SK-N-SH (cell line): ENCODE data around the gene KCNH4.

Source experiments
- ELF1 ChIP-seq: IDR thresholded peaks from 2 replicates; pipeline ENCODE4 v1.4.0; 2012
- EP300 ChIP-seq, 2 experiments: IDR thresholded peaks; 2 replicates each; pipeline versions ENCODE4 v1.4.0 to v1.6.1; 2012; ENCODE audit warnings: borderline replicate concordance in 1 of 2, low read depth in 1 of 2, low read length in 1 of 2
- EZH2phosphoT487 ChIP-seq: fragments of 200-600 bp; sonication (generic); IDR thresholded peaks from 2 replicates; pipeline ENCODE4 v1.6.1; 2017; ENCODE audit warnings: low read depth, mixed run types, mild to moderate bottlenecking, antibody characterized with exemption, moderate library complexity, borderline replicate concordance
- GABPA ChIP-seq: IDR thresholded peaks from 2 replicates; pipeline ENCODE4 v1.4.0; 2012; ENCODE audit warnings: low read depth, mild to moderate bottlenecking
- NFIC ChIP-seq: IDR thresholded peaks from 2 replicates; pipeline ENCODE4 v1.4.0; 2012; ENCODE audit warnings: borderline replicate concordance
- POLR2AphosphoS5 ChIP-seq: IDR thresholded peaks from 2 replicates; pipeline ENCODE4 v1.6.1; 2012; ENCODE audit warnings: low read depth, low read length
- TAF1 ChIP-seq: IDR thresholded peaks from 2 replicates; pipeline ENCODE4 v1.6.1; 2012; ENCODE audit warnings: low read depth, mild to moderate bottlenecking, low read length, moderate library complexity, borderline replicate concordance
- TF ChIP-seq, protein P1 (sequence below): IDR thresholded peaks from 2 replicates; pipeline ENCODE4 v1.6.1; 2012; ENCODE audit warnings: mild to moderate bottlenecking, low read depth, low read length, moderate library complexity
- TF ChIP-seq, protein P2 (sequence below): fragments of 200-600 bp; sonication (generic); IDR thresholded peaks from 2 replicates; pipeline ENCODE4 v1.6.1; 2017; ENCODE audit warnings: antibody characterized with exemption, mild to moderate bottlenecking, moderate library complexity
- TF ChIP-seq, protein P3 (sequence below): fragments of 150-350 bp; IDR thresholded peaks from 2 replicates; pipeline ENCODE4 v1.6.1; 2017; ENCODE audit warnings: antibody characterized with exemption, low read length, low read depth, borderline replicate concordance
- TF ChIP-seq, protein P4 (sequence below): IDR thresholded peaks from 2 replicates; pipeline ENCODE4 v1.4.0; 2012; ENCODE audit warnings: low read depth

DNA sequence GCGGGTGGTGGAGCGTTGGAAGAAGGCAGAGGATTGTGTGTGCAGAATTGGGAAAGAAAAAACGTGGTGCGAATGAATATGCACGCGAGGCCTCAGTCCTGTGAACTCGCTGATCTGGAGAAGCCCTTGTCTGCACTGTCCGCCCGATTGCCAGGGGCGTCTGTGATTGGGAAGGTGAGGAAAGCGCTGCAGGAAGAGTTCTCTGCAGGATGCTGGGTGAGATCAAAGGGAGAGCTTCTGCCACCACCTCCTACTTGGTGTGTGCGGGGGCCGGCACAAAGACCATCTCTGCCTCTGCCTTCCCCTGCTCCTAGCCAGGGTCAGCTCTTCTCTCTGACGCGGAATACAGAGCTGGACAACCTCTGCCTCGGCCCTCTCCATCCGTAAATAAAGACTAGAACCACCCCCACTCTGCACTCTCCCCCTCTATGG, 25.3 kb downstream of the KCNH4 start:
- TF ChIP-seq, protein P1, sequence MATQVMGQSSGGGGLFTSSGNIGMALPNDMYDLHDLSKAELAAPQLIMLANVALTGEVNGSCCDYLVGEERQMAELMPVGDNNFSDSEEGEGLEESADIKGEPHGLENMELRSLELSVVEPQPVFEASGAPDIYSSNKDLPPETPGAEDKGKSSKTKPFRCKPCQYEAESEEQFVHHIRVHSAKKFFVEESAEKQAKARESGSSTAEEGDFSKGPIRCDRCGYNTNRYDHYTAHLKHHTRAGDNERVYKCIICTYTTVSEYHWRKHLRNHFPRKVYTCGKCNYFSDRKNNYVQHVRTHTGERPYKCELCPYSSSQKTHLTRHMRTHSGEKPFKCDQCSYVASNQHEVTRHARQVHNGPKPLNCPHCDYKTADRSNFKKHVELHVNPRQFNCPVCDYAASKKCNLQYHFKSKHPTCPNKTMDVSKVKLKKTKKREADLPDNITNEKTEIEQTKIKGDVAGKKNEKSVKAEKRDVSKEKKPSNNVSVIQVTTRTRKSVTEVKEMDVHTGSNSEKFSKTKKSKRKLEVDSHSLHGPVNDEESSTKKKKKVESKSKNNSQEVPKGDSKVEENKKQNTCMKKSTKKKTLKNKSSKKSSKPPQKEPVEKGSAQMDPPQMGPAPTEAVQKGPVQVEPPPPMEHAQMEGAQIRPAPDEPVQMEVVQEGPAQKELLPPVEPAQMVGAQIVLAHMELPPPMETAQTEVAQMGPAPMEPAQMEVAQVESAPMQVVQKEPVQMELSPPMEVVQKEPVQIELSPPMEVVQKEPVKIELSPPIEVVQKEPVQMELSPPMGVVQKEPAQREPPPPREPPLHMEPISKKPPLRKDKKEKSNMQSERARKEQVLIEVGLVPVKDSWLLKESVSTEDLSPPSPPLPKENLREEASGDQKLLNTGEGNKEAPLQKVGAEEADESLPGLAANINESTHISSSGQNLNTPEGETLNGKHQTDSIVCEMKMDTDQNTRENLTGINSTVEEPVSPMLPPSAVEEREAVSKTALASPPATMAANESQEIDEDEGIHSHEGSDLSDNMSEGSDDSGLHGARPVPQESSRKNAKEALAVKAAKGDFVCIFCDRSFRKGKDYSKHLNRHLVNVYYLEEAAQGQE: no peak
- TF ChIP-seq, protein P2, sequence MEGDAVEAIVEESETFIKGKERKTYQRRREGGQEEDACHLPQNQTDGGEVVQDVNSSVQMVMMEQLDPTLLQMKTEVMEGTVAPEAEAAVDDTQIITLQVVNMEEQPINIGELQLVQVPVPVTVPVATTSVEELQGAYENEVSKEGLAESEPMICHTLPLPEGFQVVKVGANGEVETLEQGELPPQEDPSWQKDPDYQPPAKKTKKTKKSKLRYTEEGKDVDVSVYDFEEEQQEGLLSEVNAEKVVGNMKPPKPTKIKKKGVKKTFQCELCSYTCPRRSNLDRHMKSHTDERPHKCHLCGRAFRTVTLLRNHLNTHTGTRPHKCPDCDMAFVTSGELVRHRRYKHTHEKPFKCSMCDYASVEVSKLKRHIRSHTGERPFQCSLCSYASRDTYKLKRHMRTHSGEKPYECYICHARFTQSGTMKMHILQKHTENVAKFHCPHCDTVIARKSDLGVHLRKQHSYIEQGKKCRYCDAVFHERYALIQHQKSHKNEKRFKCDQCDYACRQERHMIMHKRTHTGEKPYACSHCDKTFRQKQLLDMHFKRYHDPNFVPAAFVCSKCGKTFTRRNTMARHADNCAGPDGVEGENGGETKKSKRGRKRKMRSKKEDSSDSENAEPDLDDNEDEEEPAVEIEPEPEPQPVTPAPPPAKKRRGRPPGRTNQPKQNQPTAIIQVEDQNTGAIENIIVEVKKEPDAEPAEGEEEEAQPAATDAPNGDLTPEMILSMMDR: no peak
- no peak for TF ChIP-seq POLR2AphosphoS5
- TF ChIP-seq NFIC: no peak
- TF ChIP-seq GABPA: no peak
- no peak for TF ChIP-seq ELF1
- no peak for TF ChIP-seq EZH2phosphoT487
- TF ChIP-seq, protein P3, sequence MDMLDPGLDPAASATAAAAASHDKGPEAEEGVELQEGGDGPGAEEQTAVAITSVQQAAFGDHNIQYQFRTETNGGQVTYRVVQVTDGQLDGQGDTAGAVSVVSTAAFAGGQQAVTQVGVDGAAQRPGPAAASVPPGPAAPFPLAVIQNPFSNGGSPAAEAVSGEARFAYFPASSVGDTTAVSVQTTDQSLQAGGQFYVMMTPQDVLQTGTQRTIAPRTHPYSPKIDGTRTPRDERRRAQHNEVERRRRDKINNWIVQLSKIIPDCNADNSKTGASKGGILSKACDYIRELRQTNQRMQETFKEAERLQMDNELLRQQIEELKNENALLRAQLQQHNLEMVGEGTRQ: no peak
- no peak for TF ChIP-seq EP300 (IDR thresholded peaks at IDR 0.05; ENCODE audit: borderline replicate concordance in 1 of 2, low read depth in 1 of 2, low read length in 1 of 2)
- no peak for TF ChIP-seq TAF1
- TF ChIP-seq, protein P4, sequence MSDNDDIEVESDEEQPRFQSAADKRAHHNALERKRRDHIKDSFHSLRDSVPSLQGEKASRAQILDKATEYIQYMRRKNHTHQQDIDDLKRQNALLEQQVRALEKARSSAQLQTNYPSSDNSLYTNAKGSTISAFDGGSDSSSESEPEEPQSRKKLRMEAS: no peak
